Retinal pigment epithelial cell (primary cell): ENCODE data around the gene HOXC10.

ENCODE experiments used
- DNase-seq: peaks from one replicate; pipeline ENCODE4 v3.0.0-alpha.2; 2010; ENCODE audit warnings: low read depth
- H3K4me3 ChIP-seq: 2 replicates; pipeline ENCODE4 v1.5.1; 2011; ENCODE audit warnings: mild to moderate bottlenecking, low read length, control low read depth, moderate library complexity
- TF ChIP-seq, protein P1 (sequence below): conservative IDR thresholded peaks from 2 replicates; pipeline ENCODE4 v1.5.1; 2011; ENCODE audit warnings: low read depth, low read length, control low read depth, inconsistent platforms

Gene HOXC10

DNA sequence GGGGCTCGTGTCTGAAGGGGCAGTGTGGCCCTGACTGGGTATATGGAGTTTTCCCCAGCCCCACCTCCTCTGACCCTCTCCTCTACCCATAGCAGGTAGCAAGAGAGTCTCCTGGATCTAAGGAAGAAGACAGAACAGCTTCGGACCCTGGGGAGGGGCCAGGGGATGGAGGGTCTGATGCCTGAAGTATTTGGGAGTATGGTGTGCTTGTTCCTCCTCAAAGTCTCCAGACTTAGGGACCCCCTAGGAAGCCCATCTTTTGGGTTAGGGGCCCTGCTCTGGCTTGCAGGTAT, 23.3 kb downstream of the HOXC10 start:
- no peak overlapping the region for H3K4me3 ChIP-seq
- TF ChIP-seq, protein P1, sequence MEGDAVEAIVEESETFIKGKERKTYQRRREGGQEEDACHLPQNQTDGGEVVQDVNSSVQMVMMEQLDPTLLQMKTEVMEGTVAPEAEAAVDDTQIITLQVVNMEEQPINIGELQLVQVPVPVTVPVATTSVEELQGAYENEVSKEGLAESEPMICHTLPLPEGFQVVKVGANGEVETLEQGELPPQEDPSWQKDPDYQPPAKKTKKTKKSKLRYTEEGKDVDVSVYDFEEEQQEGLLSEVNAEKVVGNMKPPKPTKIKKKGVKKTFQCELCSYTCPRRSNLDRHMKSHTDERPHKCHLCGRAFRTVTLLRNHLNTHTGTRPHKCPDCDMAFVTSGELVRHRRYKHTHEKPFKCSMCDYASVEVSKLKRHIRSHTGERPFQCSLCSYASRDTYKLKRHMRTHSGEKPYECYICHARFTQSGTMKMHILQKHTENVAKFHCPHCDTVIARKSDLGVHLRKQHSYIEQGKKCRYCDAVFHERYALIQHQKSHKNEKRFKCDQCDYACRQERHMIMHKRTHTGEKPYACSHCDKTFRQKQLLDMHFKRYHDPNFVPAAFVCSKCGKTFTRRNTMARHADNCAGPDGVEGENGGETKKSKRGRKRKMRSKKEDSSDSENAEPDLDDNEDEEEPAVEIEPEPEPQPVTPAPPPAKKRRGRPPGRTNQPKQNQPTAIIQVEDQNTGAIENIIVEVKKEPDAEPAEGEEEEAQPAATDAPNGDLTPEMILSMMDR: no peak
- no peak for DNase-seq

DNA sequence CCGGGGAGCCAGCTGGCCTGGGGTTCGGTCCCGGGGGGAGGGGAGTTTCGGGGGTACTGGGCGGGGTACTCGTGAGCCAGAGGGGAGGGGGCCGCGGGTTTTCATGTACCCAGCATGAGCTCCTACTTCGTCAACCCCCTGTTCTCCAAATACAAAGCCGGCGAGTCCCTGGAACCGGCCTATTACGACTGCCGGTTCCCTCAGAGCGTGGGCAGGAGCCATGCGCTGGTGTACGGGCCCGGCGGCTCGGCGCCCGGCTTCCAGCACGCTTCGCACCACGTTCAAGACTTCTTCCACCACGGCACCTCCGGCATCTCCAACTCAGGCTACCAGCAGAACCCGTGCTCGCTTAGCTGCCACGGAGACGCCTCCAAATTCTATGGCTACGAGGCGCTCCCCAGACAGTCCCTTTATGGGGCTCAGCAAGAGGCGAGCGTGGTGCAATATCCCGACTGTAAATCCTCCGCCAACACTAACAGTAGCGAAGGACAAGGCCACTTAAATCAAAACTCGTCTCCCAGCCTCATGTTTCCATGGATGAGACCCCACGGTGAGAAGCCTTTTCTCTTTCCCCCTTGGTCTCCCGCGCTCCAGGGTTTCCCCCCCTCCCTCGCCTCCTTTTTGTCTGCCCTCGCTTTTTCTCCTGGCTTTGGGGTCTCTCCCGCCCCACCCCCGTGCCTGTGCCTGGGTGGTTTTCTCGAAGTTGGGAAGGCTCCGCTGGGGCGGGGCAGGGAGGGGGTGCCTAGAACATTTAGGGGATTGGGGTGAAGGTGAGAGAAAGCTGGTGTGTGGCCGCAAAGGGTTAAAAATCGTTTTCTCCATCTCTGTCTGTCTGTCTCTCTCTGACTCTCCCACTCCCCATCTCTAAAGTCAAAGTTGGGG, 24.5 kb downstream of the HOXC10 start:
- H3K4me3 ChIP-seq: no peak overlapping the region
- TF ChIP-seq, protein P1: no peak
- no peak for DNase-seq

DNA sequence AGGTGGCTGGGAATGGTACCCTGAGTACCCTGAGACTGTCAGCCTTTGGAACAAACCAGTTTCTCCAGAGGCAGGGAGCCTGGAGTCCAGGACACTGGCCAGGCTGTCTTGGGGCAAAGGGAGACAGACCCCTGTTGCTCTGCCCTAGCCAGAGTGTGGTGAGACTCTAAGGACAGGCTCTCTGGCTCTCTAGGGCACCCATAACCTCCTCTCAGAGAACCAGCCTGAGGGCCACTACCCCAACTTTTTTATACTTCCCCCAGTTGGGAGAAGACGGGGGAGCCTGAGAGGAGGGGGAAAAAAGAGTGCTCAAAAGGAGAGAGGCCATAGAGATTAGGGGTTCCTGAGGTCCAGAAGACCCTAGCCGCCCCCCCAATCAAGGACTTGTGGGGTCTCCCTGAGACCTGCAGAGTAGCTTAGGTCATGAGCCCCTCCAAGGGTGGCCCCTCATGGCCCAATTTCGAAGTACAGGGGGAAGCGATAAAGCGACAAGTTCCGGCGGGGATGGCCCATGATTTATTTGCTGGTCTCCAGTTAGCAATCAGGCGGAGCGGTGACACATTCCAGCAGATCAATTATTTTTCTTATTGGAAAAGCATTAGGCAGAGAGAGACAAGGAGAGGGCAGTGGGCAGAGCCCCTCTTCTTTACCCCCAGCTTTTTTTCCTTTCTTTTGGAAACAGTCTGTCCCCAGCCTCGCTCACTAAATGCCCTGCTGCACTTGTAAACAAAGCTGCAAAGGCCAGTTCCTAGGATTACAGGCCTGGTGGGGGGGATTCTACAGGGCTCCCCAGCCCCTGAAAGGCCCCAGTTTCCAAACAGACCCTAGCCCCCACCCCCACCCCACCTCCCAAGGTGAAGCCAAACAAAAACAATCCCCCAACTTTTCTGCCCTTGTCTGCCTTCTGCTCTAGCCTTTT, 25.4 kb downstream of the HOXC10 start:
- TF ChIP-seq, protein P1: no peak
- DNase-seq: no peak
- no peak overlapping the region for H3K4me3 ChIP-seq

DNA sequence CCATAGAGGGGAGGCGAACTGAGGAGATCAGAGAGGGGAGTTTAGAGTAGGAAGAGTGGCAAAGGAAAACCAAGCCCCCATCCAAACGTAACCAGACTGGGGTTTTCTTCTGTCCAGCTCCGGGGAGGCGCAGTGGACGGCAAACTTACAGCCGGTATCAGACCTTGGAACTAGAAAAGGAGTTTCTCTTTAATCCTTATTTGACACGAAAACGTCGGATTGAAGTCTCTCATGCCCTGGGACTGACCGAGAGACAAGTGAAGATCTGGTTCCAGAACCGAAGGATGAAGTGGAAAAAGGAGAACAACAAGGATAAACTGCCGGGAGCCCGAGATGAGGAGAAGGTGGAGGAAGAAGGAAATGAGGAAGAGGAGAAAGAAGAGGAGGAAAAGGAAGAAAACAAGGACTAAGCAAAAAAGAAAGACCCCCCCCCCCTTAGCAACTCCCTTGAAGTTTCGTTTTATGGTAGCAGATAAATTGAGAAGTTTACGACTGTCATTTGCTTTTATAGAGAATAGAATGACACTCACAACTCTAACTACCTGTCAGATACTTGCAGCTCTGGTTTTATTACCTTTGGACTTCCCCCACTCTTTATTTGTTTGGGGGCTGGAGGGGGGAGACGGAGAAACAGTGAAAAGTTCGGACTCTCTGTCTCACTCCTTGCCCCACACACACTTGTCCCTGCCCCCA, 26.2 kb downstream of the HOXC10 start:
- TF ChIP-seq, protein P1: no peak
- DNase-seq: no peak
- H3K4me3 ChIP-seq: no peak overlapping the region

DNA sequence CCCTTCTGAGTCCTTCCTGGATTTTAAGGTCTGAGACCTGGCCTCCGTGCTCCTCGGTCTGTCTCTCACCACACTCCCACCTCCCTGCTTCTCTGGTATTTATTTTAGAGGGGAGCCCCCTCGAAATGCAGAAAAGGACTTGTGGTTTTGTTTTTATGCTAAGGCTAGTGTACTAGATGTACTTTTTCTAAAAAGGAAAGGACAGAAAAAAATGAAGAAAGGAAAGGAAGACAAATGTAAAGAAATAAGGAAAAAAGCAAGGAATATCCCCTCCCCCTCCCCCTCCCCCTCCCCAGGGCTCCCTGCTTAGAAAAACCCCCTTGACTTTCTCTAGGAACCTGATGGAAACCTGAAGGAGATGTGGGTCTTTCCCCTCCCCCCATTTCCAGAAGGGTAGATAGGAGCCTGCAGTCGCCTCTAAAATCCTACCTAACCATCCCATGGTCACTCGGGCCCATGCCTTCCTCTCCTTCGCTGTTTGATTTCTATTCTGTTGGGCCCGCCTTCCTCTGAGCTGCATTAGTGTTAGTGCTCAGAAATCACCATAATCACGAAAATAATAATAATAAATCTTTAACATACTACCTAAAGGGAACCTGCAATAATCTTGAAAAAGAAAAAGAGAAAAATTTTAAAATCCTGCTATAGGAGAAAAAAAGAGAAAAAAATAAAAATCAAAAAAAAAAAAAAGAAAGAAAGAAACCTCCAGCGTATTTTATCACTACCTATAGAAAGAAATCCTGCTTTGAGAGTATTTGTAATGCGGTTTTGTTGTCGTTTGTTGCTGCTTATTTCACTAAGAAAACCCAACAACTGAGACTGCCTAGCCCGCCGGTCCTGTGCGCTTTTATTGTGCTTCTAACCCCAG, 27.0 kb downstream of the HOXC10 start:
- TF ChIP-seq, protein P1: no peak

More for the DNA sequence above, 27.0 kb downstream of the HOXC10 start:
- DNase-seq: no peak
- no peak overlapping the region for H3K4me3 ChIP-seq
